ENCODE measurements around the gene THSD1.
A peak's percentile ranks its signal among the peaks of the same experiment; 100 is the strongest.

The THSD1 gene, protein sequence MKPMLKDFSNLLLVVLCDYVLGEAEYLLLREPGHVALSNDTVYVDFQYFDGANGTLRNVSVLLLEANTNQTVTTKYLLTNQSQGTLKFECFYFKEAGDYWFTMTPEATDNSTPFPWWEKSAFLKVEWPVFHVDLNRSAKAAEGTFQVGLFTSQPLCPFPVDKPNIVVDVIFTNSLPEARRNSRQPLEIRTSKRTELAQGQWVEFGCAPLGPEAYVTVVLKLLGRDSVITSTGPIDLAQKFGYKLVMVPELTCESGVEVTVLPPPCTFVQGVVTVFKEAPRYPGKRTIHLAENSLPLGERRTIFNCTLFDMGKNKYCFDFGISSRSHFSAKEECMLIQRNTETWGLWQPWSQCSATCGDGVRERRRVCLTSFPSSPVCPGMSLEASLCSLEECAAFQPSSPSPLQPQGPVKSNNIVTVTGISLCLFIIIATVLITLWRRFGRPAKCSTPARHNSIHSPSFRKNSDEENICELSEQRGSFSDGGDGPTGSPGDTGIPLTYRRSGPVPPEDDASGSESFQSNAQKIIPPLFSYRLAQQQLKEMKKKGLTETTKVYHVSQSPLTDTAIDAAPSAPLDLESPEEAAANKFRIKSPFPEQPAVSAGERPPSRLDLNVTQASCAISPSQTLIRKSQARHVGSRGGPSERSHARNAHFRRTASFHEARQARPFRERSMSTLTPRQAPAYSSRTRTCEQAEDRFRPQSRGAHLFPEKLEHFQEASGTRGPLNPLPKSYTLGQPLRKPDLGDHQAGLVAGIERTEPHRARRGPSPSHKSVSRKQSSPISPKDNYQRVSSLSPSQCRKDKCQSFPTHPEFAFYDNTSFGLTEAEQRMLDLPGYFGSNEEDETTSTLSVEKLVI

DNA sequence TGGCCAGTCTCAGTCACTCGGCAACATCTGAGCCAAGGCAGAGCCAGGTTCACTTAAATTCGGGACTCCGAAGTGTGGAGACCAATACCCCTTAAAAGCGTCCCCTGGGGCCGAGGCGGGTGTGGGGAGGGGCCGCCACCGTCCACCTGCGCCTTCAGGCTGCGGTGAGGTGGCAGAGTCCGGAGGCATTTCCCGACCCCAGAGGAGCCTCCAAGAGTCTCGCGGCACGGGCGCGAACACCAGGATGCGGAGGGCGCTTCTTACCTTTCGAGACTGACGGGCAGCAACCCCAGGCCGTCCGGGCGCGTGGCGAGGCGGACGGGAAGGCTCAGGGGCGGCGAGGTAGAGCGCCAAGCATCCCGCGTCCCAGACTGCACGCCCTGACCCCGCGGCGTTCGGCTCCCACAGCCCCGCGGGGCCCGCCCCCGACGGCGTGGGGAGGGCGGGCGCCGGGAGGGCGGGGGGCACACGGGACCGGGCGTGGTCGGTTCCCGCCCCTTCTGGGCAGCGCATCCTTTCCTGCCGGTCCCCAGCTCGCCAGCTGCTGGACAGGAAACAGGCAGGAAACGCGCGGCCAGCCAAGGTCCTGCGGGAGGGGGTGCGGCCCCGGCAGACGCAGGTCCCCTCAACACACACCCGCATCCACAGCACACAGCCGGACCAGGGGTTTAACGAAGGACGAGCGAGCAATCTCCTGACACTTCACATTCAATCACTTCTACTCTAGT lies at the start of gene THSD1:
THSD1 (minus strand) TSS at position 406 of the 728 bp plus-strand sequence. CDS start 3,572 bp downstream, outside the sequence.
- H3K27me3 ChIP-seq (ENCODE audit: insufficient read depth, poor library complexity, severe bottlenecking), result no peaks in the 10 kb centered on the region
- peaks cover 15% of the 10 kb centered on the region for H3K4me1 ChIP-seq (ENCODE audit: insufficient read depth, poor library complexity, severe bottlenecking)
- peak; percentile 54 for DNase-seq (ENCODE audit: low spot score)
- TF ChIP-seq, protein P1, sequence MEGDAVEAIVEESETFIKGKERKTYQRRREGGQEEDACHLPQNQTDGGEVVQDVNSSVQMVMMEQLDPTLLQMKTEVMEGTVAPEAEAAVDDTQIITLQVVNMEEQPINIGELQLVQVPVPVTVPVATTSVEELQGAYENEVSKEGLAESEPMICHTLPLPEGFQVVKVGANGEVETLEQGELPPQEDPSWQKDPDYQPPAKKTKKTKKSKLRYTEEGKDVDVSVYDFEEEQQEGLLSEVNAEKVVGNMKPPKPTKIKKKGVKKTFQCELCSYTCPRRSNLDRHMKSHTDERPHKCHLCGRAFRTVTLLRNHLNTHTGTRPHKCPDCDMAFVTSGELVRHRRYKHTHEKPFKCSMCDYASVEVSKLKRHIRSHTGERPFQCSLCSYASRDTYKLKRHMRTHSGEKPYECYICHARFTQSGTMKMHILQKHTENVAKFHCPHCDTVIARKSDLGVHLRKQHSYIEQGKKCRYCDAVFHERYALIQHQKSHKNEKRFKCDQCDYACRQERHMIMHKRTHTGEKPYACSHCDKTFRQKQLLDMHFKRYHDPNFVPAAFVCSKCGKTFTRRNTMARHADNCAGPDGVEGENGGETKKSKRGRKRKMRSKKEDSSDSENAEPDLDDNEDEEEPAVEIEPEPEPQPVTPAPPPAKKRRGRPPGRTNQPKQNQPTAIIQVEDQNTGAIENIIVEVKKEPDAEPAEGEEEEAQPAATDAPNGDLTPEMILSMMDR (IDR thresholded peaks at IDR 0.05; ENCODE audit: poor library complexity, severe bottlenecking), result no peak
- ATAC-seq (ENCODE audit: low read depth), result peak; percentile 75
- H3K9me3 ChIP-seq (ENCODE audit: severe bottlenecking), result no peaks in the 10 kb centered on the region
- H3K36me3 ChIP-seq (ENCODE audit: low read depth), result peaks cover 15% of the 10 kb centered on the region
- H3K4me3 ChIP-seq (ENCODE audit: severe bottlenecking), result peak within 1 kb of the TSS; percentile 69
- peak within 1 kb of the TSS; percentile 56 for H3K27ac ChIP-seq (ENCODE audit: poor library complexity, severe bottlenecking)

DNA sequence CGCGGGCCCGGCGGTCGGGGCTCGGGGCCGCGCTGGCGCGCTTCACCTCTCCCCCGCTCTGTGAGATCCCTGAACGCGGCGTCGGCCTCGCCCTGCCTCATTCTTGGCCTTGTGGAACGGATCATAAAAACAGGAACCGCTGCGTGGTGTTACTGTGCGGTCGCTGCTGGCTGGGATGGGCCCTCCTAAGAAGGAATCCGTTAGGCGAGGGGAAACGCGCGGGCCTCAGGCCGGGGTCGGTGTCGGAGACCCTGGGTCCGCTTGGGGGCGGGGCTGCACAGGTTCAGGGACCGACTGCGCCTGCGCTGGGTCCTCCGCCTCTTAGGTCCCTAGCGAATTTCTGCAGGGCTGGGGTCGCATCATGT lies 49.7 kb upstream of the THSD1 start:
- no peaks in the 10 kb centered on the region for H3K27me3 ChIP-seq (ENCODE audit: insufficient read depth, poor library complexity, severe bottlenecking)
- peaks cover 28% of the 10 kb centered on the region for H3K4me1 ChIP-seq (ENCODE audit: insufficient read depth, poor library complexity, severe bottlenecking)
- peaks cover 43% of the 10 kb centered on the region for H3K36me3 ChIP-seq (ENCODE audit: low read depth)
- H3K27ac ChIP-seq (ENCODE audit: poor library complexity, severe bottlenecking), result peak overlapping the region; percentile 76
- DNase-seq (ENCODE audit: low spot score), result peak; percentile 68
- H3K9me3 ChIP-seq (ENCODE audit: severe bottlenecking), result no peaks in the 10 kb centered on the region
- H3K4me3 ChIP-seq (ENCODE audit: severe bottlenecking), result peak overlapping the region; percentile 61
- TF ChIP-seq, protein P1 (IDR thresholded peaks at IDR 0.05; ENCODE audit: poor library complexity, severe bottlenecking), result no peak
- peak; percentile 38 for ATAC-seq (ENCODE audit: low read depth)

DNA sequence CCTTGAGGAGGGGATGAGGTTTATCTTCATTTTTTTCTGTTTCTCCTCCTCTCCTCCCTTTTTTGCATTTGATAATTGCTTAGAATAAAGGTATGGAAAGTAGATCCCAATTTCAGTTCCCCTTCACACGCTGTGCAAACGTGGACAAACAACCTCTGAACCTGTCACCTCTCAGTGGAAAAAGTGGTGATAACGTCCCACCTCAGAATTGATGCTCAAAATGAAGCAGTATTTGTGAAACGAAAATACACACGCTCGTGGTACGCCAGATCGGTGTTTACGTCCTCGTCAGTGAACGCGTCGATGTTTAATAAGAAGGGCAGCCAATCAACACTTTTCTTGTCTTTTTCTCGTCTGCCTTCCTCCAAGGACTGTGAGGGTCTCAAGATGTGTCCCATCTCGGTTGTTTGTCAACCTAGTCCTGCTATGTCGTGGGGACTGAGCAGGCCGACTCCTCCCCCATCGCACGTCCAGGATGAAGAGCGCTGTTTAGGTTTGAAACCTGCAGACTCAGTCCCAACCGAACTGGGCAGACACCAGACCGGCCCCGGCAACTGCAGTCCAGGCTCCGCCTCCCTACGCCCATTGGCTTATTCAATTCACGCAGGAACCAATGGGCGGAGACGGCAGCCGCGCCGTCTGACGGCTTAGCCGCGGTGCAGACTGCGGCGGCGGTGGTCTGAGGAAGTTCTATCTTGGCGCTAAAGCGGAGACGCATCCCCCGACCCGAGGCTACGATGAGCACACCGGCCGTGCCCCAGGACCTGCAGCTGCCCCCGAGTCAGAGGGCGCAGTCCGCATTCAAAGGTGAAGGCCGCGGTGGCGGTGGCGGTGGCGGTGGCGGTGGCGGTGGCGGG lies 49.1 kb upstream of the THSD1 start, which contains the start of gene CKAP2:
CKAP2 (plus strand) TSS at position 659 of the 857 bp plus-strand sequence; CDS start at position 738, 79 bp downstream.
- TF ChIP-seq, protein P1 (IDR thresholded peaks at IDR 0.05; ENCODE audit: poor library complexity, severe bottlenecking), result no peak
- H3K27me3 ChIP-seq (ENCODE audit: insufficient read depth, poor library complexity, severe bottlenecking), result no peaks in the 10 kb centered on the region
- peaks cover 28% of the 10 kb centered on the region for H3K4me1 ChIP-seq (ENCODE audit: insufficient read depth, poor library complexity, severe bottlenecking)
- DNase-seq (ENCODE audit: low spot score) (peak; percentile 89), ATAC-seq (ENCODE audit: low read depth) (peak; percentile 83)
- H3K4me3 ChIP-seq (ENCODE audit: severe bottlenecking), result peak within 1 kb of the TSS; percentile 61
- no peaks in the 10 kb centered on the region for H3K9me3 ChIP-seq (ENCODE audit: severe bottlenecking)
- peak within 1 kb of the TSS; percentile 76 for H3K27ac ChIP-seq (ENCODE audit: poor library complexity, severe bottlenecking)
- H3K36me3 ChIP-seq (ENCODE audit: low read depth), result peaks cover 39% of the 10 kb centered on the region

DNA sequence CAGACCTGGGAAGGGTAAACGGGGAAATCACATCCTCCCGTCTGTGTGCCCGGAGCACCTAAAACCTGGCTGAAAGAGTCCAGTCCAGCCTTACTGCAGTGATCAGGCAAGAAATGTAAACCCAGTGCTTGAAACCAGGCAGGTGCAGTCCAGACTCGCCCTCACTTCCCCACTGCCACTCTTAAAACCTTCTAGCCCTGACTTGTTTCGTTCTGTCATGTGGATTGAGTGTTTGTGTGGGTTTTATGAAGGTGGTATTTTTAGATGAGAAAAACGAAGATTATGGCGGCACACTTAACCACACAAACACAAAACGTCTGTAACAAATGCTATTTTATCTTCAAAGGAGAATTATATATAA lies 48.5 kb upstream of the THSD1 start:
- Histone ChIP-seq H3K4me1 (ENCODE audit: insufficient read depth, poor library complexity, severe bottlenecking) (peaks cover 22% of the 10 kb centered on the region), H3K27me3 (ENCODE audit: insufficient read depth, poor library complexity, severe bottlenecking) (no peaks in the 10 kb centered on the region), H3K27ac (ENCODE audit: poor library complexity, severe bottlenecking) (peak overlapping the region; percentile 76), H3K4me3 (ENCODE audit: severe bottlenecking) (peak overlapping the region; percentile 61), H3K36me3 (ENCODE audit: low read depth) (peaks cover 33% of the 10 kb centered on the region), H3K9me3 (ENCODE audit: severe bottlenecking) (no peaks in the 10 kb centered on the region)
- ATAC-seq (ENCODE audit: low read depth) (peak; percentile 18; the same call in 1 of the 3 replicates), DNase-seq (ENCODE audit: low spot score) (no peak)
- TF ChIP-seq, protein P1 (IDR thresholded peaks at IDR 0.05; ENCODE audit: poor library complexity, severe bottlenecking), result no peak
